Measurements from ENCODE around the gene ANO5.
"Not testable (repeated sequence)": the region's sequence is repeated elsewhere in the genome, so short reads cannot be mapped to it uniquely, and the experiment has no call there.

ANO5 gene

DNA sequence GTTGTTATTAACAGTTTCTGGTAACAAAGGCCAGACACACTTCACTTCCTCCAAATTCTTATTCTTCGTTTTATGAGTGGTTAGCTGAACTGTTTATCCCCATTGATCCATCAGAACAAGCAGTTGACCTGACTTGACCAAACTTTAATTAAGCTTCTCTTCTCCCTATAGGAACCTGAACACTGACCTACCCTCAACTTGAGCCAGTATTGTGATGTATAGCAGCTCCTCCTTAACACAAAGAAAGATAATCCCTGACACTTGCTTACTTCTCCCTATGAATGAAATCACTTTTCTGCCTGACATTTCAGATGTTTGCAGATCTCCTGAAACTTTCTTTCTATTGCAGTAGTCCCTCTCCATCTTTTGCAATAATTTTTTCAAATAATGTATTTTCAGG is 41.9 kb downstream of the ANO5 start:
- Histone ChIP-seq H3K36me3 (ENCODE audit: insufficient read depth, low read length) (no peaks in the 10 kb centered on the region), H3K4me1 (ENCODE audit: insufficient read depth, low read length) (peaks cover 16% of the 10 kb centered on the region; the same call in 1 of the 2 replicates), H3K9me3 (ENCODE audit: control insufficient read depth, insufficient read depth, low read length) (no peaks in the 10 kb centered on the region), H3K9ac (ENCODE audit: low read depth, low read length) (no peak overlapping the region)

DNA sequence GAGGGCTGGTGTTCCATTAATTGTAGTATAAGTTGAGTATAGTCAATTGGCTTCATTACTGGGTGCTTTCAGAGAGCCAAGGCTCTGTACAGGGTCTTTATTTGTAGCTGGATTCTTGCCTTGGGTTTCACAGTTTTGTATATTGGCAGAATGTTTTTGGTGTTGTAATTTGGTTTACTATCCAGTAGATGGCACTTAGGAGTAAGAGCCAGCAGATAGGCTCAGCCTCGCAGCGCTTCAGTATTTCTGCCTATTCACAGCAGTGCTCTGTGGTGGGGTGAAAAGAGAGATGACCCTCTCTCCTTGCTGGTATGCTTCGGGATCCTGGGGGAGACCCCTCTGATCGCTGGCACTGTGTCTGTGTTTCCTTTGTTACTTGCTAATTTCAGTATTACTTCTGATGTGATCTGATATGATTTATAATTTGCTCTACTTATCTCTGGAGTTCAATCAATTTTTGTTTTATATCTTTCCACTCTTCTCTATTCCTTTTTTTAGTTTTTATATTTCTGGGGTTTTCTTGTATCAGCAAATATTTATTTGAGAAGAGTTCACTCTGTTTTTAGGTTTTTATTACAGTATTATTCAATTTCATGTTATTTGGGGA is 52.2 kb downstream of the ANO5 start:
- H3K4me1 ChIP-seq (ENCODE audit: insufficient read depth, low read length), result no peaks in the 10 kb centered on the region
- H3K9ac ChIP-seq (ENCODE audit: low read depth, low read length), result no peak overlapping the region
- H3K9me3 ChIP-seq (ENCODE audit: control insufficient read depth, insufficient read depth, low read length), result no peaks in the 10 kb centered on the region; the same call in 1 of the 2 replicates
- H3K36me3 ChIP-seq (ENCODE audit: insufficient read depth, low read length), result no peaks in the 10 kb centered on the region

DNA sequence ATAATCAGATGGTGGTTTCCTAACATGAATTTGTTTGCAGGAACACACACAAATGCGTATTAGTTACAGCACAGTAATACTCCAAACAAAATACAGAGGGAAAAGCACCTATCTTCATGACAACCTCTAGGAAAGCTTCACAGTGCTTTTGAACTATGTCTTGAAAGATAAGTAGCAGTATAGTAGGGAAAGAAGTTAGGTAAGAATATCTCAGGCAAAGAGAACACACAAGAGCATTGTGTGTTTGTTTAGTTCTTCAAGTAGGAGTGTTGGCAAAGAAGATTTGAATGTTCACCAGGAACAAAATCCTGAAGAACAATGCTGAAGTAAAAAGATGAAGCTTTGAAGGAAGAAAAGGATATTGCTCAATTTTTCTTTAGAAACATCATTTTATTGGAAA is 54.1 kb downstream of the ANO5 start:
- Histone ChIP-seq H3K4me1 (ENCODE audit: insufficient read depth, low read length) (no peaks in the 10 kb centered on the region), H3K9me3 (ENCODE audit: control insufficient read depth, insufficient read depth, low read length) (no peaks in the 10 kb centered on the region; the same call in 1 of the 2 replicates), H3K36me3 (ENCODE audit: insufficient read depth, low read length) (no peaks in the 10 kb centered on the region), H3K9ac (ENCODE audit: low read depth, low read length) (no peak overlapping the region)

DNA sequence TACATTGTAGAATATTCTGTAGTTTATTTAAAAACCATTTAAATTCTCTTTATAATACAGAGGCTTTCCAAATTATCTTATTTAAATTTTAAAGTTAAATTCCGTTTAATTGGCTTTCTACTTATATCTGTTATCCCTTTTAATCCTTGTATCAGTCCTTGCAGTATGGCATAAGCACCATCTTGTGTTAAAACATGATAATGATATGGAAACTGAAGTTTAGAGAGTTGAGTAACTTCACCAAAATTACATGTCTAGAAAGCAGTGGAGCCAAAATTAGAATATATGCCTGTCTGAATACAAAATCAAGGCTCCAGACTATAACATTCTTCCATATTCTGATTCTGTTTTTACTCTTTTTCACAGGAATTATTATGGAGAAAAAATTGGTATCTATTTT is 57.0 kb downstream of the ANO5 start:
- H3K36me3 ChIP-seq (ENCODE audit: insufficient read depth, low read length), result no peaks in the 10 kb centered on the region
- H3K9ac ChIP-seq (ENCODE audit: low read depth, low read length), result no peak overlapping the region
- no peaks in the 10 kb centered on the region for H3K9me3 ChIP-seq (ENCODE audit: control insufficient read depth, insufficient read depth, low read length)
- H3K4me1 ChIP-seq (ENCODE audit: insufficient read depth, low read length), result no peaks in the 10 kb centered on the region

DNA sequence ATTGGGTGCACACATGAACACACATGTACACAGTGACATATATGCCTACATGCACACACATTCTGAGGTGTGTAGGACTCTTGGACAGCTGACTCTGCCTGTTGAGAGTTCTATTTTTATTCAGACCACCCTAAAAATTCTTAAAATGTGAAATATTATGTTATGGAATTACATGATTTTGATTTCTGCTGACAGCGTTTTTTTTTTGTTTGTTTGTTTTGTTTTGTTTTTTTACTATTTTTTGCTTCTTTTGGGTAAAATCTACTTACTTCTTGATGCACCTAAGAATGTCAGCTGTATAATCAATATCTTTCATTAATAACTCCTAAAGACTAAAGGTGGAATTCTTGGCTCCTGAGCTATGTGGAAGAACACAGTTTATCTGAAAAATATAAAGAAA is 64.0 kb downstream of the ANO5 start:
- no peaks in the 10 kb centered on the region for H3K9me3 ChIP-seq (ENCODE audit: control insufficient read depth, insufficient read depth, low read length)
- no peaks in the 10 kb centered on the region for H3K4me1 ChIP-seq (ENCODE audit: insufficient read depth, low read length)

DNA sequence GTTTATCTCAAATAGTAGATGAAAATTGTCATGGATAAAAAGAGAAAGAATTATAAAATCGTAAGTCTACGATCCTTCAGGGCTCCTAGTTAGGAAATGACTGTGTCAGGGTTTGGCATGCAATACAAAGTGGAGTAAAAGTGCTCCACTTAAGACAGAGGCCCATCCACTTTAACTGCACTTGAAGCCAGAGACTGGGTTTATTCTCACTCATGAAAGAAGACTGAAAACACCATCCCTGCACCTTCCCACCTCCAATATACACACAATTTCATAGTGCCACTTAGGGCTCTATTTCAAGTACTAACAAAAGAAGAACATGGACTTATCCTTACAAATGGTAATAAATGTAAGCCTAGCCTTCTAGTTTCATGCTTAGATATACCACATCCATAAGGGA is 70.7 kb downstream of the ANO5 start:
- H3K9me3 ChIP-seq (ENCODE audit: control insufficient read depth, insufficient read depth, low read length), result no peaks in the 10 kb centered on the region
- no peaks in the 10 kb centered on the region for H3K4me1 ChIP-seq (ENCODE audit: insufficient read depth, low read length)
- no peak overlapping the region for H3K9ac ChIP-seq (ENCODE audit: low read depth, low read length)
- no peaks in the 10 kb centered on the region for H3K36me3 ChIP-seq (ENCODE audit: insufficient read depth, low read length)

More for the DNA sequence above, 64.0 kb downstream of the ANO5 start:
- H3K36me3 ChIP-seq (ENCODE audit: insufficient read depth, low read length), result no peaks in the 10 kb centered on the region
- no peak overlapping the region for H3K9ac ChIP-seq (ENCODE audit: low read depth, low read length)

DNA sequence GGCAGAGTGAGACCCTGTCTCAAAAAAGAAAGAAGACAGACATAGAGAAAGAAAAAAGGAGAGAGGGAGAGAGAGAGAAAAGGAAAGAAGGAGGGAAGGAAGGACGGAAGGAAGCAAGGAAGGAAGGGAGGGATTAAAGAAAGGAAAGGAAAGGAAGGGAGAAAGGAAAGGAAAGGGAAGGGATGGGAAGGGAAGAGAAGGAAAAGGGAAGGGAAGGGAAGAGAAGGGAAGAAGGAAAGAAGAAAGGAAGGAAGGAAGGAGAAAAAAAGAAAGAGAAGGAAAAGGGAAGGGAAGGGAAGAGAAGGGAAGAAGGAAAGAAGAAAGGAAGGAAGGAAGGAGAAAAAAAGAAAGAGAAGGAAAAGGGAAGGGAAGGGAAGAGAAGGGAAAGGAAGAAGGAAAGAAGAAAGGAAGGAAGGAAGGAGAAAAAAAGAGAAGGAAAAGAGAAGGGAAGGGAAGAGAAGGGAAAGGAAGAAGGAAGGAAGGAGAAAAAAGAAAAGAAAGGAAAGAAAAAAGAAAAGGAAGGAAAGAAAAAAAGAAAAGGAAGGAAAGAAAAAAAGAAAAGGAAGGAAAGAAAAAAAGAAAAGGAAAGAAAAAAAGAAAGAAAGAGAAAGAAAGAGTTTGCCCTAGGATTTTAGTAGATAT is 76.2 kb downstream of the ANO5 start:
- not testable (repeated sequence) for H3K4me1 ChIP-seq (ENCODE audit: insufficient read depth, low read length); H3K9ac ChIP-seq (ENCODE audit: low read depth, low read length); H3K9me3 ChIP-seq (ENCODE audit: control insufficient read depth, insufficient read depth, low read length)

DNA sequence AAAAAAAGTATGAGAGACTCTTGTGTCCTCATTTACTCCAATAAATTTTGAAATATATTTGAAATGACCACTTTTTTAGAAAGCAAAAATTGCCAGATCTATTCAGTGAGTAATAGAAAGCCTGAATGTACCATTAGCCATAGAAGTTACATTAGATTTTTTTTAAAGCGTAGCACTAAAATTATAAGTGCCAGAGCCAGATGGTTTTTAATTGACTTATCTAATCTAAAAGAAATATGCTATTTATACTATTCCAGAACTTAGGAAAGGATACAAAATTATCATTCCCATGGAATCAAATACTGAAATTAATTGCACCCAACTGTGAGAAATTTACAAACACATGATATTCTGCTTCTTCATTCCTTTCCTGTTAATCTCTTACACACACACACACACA is 80.9 kb downstream of the ANO5 start:
- Histone ChIP-seq H3K4me1 (ENCODE audit: insufficient read depth, low read length) (no peaks in the 10 kb centered on the region), H3K9me3 (ENCODE audit: control insufficient read depth, insufficient read depth, low read length) (no peaks in the 10 kb centered on the region), H3K36me3 (ENCODE audit: insufficient read depth, low read length) (no peaks in the 10 kb centered on the region), H3K9ac (ENCODE audit: low read depth, low read length) (no peak overlapping the region)

More for the DNA sequence above, 76.2 kb downstream of the ANO5 start:
- not testable (repeated sequence) for H3K36me3 ChIP-seq (ENCODE audit: insufficient read depth, low read length)

DNA sequence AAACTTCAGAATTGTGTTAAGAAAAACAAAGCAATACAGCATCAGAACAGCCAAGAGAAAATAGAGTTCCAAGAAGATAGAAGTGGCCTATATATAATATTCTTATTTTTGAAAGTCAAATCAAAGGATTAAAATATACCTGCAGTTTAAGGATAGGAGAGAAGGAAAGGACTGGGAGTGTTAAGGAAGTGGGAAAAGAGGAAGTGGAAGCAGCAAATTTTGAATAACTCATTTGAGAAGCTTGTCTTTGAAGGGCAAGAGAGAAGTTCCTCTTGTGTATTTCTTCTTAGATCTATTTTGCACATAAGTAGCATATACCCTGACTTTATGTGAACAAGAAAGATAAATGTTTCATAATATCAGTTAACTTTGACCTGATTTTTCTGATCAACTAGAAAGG is 82.7 kb downstream of the ANO5 start:
- Histone ChIP-seq H3K9me3 (ENCODE audit: control insufficient read depth, insufficient read depth, low read length) (no peaks in the 10 kb centered on the region), H3K4me1 (ENCODE audit: insufficient read depth, low read length) (no peaks in the 10 kb centered on the region), H3K9ac (ENCODE audit: low read depth, low read length) (no peak overlapping the region), H3K36me3 (ENCODE audit: insufficient read depth, low read length) (no peaks in the 10 kb centered on the region)

DNA sequence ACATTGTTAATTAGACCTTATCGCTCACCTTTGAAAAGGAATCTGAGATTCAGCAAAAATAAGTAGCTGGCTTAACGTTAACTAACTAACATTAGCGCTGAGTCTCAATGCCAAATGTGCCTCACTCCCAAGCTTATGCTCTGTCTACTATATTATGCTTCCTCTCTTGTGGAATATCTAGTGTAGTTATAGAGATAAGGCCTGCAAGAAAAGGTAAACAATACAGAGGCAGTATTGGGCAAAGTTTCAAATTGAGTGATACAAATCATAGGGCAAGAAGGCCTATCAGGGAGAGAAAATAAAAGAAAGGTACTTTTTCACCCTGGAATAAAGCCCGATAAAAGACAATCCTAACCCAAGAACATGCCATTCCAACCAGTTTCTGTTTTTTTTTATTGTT is 83.7 kb downstream of the ANO5 start:
- Histone ChIP-seq H3K36me3 (ENCODE audit: insufficient read depth, low read length) (no peaks in the 10 kb centered on the region), H3K9me3 (ENCODE audit: control insufficient read depth, insufficient read depth, low read length) (no peaks in the 10 kb centered on the region), H3K4me1 (ENCODE audit: insufficient read depth, low read length) (no peaks in the 10 kb centered on the region), H3K9ac (ENCODE audit: low read depth, low read length) (no peak overlapping the region)

DNA sequence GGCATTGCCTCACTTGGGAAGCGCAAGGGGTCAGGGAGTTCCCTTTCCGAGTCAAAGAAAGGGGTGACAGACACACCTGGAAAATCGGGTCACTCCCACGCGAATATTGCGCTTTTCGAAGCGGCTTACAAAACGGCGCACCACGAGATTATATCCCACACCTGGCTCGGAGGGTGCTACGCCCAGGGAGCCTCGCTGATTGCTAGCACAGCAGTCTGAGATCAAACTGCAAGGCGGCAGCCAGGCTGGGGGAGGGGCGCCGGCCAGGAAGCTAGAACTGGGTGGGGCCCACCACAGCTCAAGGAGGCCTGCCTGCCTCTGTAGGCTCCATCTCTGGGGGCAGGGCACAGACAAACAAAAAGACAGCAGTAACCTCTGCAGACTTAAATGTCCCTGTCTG is 92.1 kb downstream of the ANO5 start:
- not testable (repeated sequence) for H3K9ac ChIP-seq (ENCODE audit: low read depth, low read length); H3K9me3 ChIP-seq (ENCODE audit: control insufficient read depth, insufficient read depth, low read length); H3K36me3 ChIP-seq (ENCODE audit: insufficient read depth, low read length); H3K4me1 ChIP-seq (ENCODE audit: insufficient read depth, low read length)

DNA sequence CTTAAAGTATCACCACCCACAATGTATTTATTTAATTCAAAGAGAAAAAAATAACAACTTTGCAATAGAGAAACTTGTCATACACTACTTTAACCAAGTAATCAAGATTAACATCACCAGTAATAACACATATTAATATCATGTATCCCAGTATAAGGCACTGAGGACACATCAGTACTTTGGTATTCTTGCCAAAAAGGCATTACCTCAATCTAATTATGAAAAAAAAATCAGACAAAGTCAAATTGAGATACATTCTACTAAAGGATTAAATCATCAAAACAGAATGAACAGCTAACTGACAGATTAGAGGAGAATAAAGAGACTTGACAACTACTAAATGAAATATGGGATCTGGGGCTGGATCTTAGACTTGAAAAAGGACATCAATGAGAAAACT is 109.5 kb downstream of the ANO5 start:
- Histone ChIP-seq H3K9ac (ENCODE audit: low read depth, low read length) (no peak overlapping the region), H3K4me1 (ENCODE audit: insufficient read depth, low read length) (no peaks in the 10 kb centered on the region), H3K9me3 (ENCODE audit: control insufficient read depth, insufficient read depth, low read length) (no peaks in the 10 kb centered on the region), H3K36me3 (ENCODE audit: insufficient read depth, low read length) (no peaks in the 10 kb centered on the region)

DNA sequence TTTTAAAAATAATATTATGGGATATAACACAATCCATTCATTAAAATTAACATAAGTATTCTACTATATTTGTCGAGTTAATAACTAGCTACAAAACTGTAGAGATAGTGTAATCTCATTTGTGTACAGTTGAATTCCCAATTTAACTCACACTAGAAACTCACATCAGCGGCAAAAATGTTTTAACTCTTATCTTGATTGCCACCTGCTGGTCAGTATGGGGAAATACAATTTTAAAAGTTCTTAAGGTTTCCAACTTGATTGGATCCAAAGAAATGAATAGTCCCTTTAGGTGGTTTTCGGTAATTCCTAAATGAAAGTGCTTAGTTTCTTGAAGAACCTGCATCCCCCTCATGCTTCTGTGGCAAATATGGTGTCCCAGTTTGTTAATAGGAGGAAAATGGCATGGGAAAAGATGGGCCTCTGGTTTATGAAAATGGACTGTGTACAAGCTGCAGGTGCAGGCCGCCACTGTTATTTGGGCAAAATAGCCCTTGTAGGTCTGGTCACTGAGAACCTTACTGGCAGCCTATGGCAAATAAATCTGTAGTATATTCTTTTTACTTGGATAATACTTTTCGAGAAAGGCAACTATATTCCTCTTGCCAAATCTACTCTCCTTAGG is 111.6 kb downstream of the ANO5 start:
- Histone ChIP-seq H3K9me3 (ENCODE audit: control insufficient read depth, insufficient read depth, low read length) (no peaks in the 10 kb centered on the region), H3K9ac (ENCODE audit: low read depth, low read length) (no peak overlapping the region), H3K36me3 (ENCODE audit: insufficient read depth, low read length) (no peaks in the 10 kb centered on the region), H3K4me1 (ENCODE audit: insufficient read depth, low read length) (no peaks in the 10 kb centered on the region)

DNA sequence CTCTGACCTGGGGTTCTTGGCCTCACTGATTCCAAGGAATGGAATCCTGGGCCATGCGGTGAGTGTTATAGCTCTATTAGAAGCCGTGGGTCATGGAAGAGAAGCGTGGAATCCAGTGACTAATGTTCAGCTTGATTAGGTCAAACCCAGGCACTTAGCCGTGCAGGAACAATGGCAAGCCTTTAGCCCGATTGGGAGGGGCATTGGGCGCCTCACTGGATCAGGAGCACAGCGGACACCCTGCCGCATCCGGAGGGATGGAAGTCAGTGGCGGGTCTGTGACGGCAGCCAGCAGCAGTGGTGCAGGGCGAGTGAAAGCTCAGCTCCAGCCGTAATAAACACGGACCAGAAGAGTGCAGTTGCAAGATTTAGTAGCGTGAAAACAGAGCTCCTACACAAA is 124.8 kb downstream of the ANO5 start:
- Histone ChIP-seq H3K36me3 (ENCODE audit: insufficient read depth, low read length) (no peaks in the 10 kb centered on the region), H3K9ac (ENCODE audit: low read depth, low read length) (no peak overlapping the region), H3K9me3 (ENCODE audit: control insufficient read depth, insufficient read depth, low read length) (no peaks in the 10 kb centered on the region), H3K4me1 (ENCODE audit: insufficient read depth, low read length) (no peaks in the 10 kb centered on the region)

DNA sequence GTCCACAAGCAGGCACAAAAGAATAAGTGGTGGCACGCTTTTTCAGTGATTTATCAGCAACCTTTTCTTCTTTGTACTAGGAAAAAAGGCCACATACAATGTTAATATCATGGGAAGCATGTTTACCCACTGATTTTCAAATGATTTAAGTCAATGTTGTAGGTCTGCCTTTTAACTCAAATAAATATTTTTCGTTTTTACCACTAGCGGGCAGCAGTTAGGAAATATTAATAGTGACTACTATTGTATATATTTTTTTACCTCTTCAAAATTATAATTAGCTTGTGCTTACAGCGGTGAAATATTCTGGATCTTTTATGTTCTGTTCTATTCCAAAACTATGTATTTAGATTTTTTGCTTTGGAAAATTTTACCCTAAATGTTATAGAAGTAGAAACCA is 138.9 kb downstream of the ANO5 start:
- H3K36me3 ChIP-seq (ENCODE audit: insufficient read depth, low read length), result no peaks in the 10 kb centered on the region
- no peak overlapping the region for H3K9ac ChIP-seq (ENCODE audit: low read depth, low read length)

More for the DNA sequence above, 138.9 kb downstream of the ANO5 start:
- Histone ChIP-seq H3K4me1 (ENCODE audit: insufficient read depth, low read length) (no peaks in the 10 kb centered on the region), H3K9me3 (ENCODE audit: control insufficient read depth, insufficient read depth, low read length) (no peaks in the 10 kb centered on the region)
